Measurements from ENCODE around the gene PTPRG.

Gene PTPRG

GRCh38 chr3:61884794-61885193 lies 323.4 kb downstream of the PTPRG start:
- H3K9me3 Mint-ChIP-seq = no peaks in the 10 kb centered on the region
- no peaks in the 10 kb centered on the region for H3K4me1 Mint-ChIP-seq
- H3K4me3 Mint-ChIP-seq = no peak overlapping the region
- no peak for ATAC-seq
- no peaks in the 10 kb centered on the region for H3K27me3 Mint-ChIP-seq
- H3K36me3 Mint-ChIP-seq = no peaks in the 10 kb centered on the region
- H3K27ac Mint-ChIP-seq = no peak overlapping the region

GRCh38 chr3:61885414-61885813 lies 324.0 kb downstream of the PTPRG start:
- H3K9me3 Mint-ChIP-seq = no peaks in the 10 kb centered on the region
- H3K27me3 Mint-ChIP-seq = no peaks in the 10 kb centered on the region
- H3K4me1 Mint-ChIP-seq = no peaks in the 10 kb centered on the region
- no peak overlapping the region for H3K4me3 Mint-ChIP-seq
- no peak overlapping the region for H3K27ac Mint-ChIP-seq
- no peak for ATAC-seq
- no peaks in the 10 kb centered on the region for H3K36me3 Mint-ChIP-seq

- H3K9me3 Mint-ChIP-seq = no peaks in the 10 kb centered on the region
- no peak for ATAC-seq
- no peak overlapping the region for H3K4me3 Mint-ChIP-seq
- no peak overlapping the region for H3K27ac Mint-ChIP-seq
- H3K27me3 Mint-ChIP-seq = no peaks in the 10 kb centered on the region
- H3K36me3 Mint-ChIP-seq = no peaks in the 10 kb centered on the region
- no peaks in the 10 kb centered on the region for H3K4me1 Mint-ChIP-seq
Observed at GRCh38 chr3:61887206-61887605, 325.8 kb downstream of the PTPRG start.

GRCh38 chr3:61889259-61889658 lies 327.9 kb downstream of the PTPRG start:
- no peaks in the 10 kb centered on the region for H3K27me3 Mint-ChIP-seq
- no peak overlapping the region for H3K27ac Mint-ChIP-seq
- H3K9me3 Mint-ChIP-seq = no peaks in the 10 kb centered on the region
- no peak for ATAC-seq
- H3K36me3 Mint-ChIP-seq = no peaks in the 10 kb centered on the region
- H3K4me3 Mint-ChIP-seq = no peak overlapping the region
- no peaks in the 10 kb centered on the region for H3K4me1 Mint-ChIP-seq

- no peak for ATAC-seq
Observed at GRCh38 chr3:61890167-61890566, 328.8 kb downstream of the PTPRG start.

GRCh38 chr3:61890586-61890985 lies 329.2 kb downstream of the PTPRG start:
- no peak for ATAC-seq
- Mint-ChIP-seq H3K4me3 (no peak overlapping the region), H3K27me3 (no peaks in the 10 kb centered on the region), H3K9me3 (no peaks in the 10 kb centered on the region), H3K4me1 (peaks cover 10% of the 10 kb centered on the region), H3K36me3 (no peaks in the 10 kb centered on the region), H3K27ac (no peak overlapping the region)

More at GRCh38 chr3:61890167-61890566, 328.8 kb downstream of the PTPRG start:
- H3K9me3 Mint-ChIP-seq = no peaks in the 10 kb centered on the region
- peaks cover 6% of the 10 kb centered on the region for H3K4me1 Mint-ChIP-seq
- H3K27me3 Mint-ChIP-seq = no peaks in the 10 kb centered on the region
- H3K36me3 Mint-ChIP-seq = no peaks in the 10 kb centered on the region
- H3K4me3 Mint-ChIP-seq = no peak overlapping the region
- H3K27ac Mint-ChIP-seq = no peak overlapping the region

GRCh38 chr3:61892891-61893290 lies 331.5 kb downstream of the PTPRG start:
- H3K27ac Mint-ChIP-seq = no peak overlapping the region
- no peak overlapping the region for H3K4me3 Mint-ChIP-seq
- H3K36me3 Mint-ChIP-seq = no peaks in the 10 kb centered on the region
- ATAC-seq = no peak
- H3K27me3 Mint-ChIP-seq = no peaks in the 10 kb centered on the region
- H3K9me3 Mint-ChIP-seq = no peaks in the 10 kb centered on the region
- peaks cover 12% of the 10 kb centered on the region for H3K4me1 Mint-ChIP-seq

- ATAC-seq = no peak
- Mint-ChIP-seq H3K9me3 (no peaks in the 10 kb centered on the region), H3K27ac (no peak overlapping the region), H3K4me1 (peaks cover 19% of the 10 kb centered on the region), H3K4me3 (no peak overlapping the region), H3K27me3 (no peaks in the 10 kb centered on the region), H3K36me3 (no peaks in the 10 kb centered on the region)
Observed at GRCh38 chr3:61893840-61894566, 332.6 kb downstream of the PTPRG start.

GRCh38 chr3:61894988-61895935 lies 333.9 kb downstream of the PTPRG start:
- Mint-ChIP-seq H3K4me3 (no peak overlapping the region), H3K4me1 (peaks cover 19% of the 10 kb centered on the region), H3K27ac (peak overlapping the region; percentile 72), H3K9me3 (no peaks in the 10 kb centered on the region), H3K27me3 (no peaks in the 10 kb centered on the region), H3K36me3 (no peaks in the 10 kb centered on the region)
- peak; percentile 93 for ATAC-seq

GRCh38 chr3:61896251-61896650 lies 334.9 kb downstream of the PTPRG start:
- no peaks in the 10 kb centered on the region for H3K27me3 Mint-ChIP-seq
- peaks cover 19% of the 10 kb centered on the region for H3K4me1 Mint-ChIP-seq
- H3K4me3 Mint-ChIP-seq = no peak overlapping the region
- no peaks in the 10 kb centered on the region for H3K36me3 Mint-ChIP-seq
- no peaks in the 10 kb centered on the region for H3K9me3 Mint-ChIP-seq
- ATAC-seq = no peak
- H3K27ac Mint-ChIP-seq = no peak overlapping the region

- H3K4me1 Mint-ChIP-seq = peaks cover 19% of the 10 kb centered on the region
- H3K9me3 Mint-ChIP-seq = no peaks in the 10 kb centered on the region
- peak overlapping the region; percentile 46 for H3K27ac Mint-ChIP-seq
- ATAC-seq = peak; percentile 55
- no peaks in the 10 kb centered on the region for H3K36me3 Mint-ChIP-seq
- H3K27me3 Mint-ChIP-seq = no peaks in the 10 kb centered on the region
- no peak overlapping the region for H3K4me3 Mint-ChIP-seq
Observed at GRCh38 chr3:61897848-61898247, 336.5 kb downstream of the PTPRG start.

GRCh38 chr3:61899700-61900462 lies 338.5 kb downstream of the PTPRG start:
- Mint-ChIP-seq H3K27me3 (no peaks in the 10 kb centered on the region), H3K27ac (no peak overlapping the region), H3K4me3 (no peak overlapping the region), H3K4me1 (peaks cover 16% of the 10 kb centered on the region), H3K36me3 (no peaks in the 10 kb centered on the region), H3K9me3 (no peaks in the 10 kb centered on the region)
- ATAC-seq = no peak

GRCh38 chr3:61901496-61901895 lies 340.1 kb downstream of the PTPRG start:
- H3K27ac Mint-ChIP-seq = no peak overlapping the region
- no peak overlapping the region for H3K4me3 Mint-ChIP-seq
- H3K36me3 Mint-ChIP-seq = no peaks in the 10 kb centered on the region
- no peaks in the 10 kb centered on the region for H3K9me3 Mint-ChIP-seq
- no peaks in the 10 kb centered on the region for H3K27me3 Mint-ChIP-seq
- peaks cover 9% of the 10 kb centered on the region for H3K4me1 Mint-ChIP-seq
- ATAC-seq = no peak

- Mint-ChIP-seq H3K9me3 (no peaks in the 10 kb centered on the region), H3K27me3 (no peaks in the 10 kb centered on the region), H3K27ac (no peak overlapping the region), H3K36me3 (no peaks in the 10 kb centered on the region), H3K4me3 (no peak overlapping the region), H3K4me1 (peaks cover 9% of the 10 kb centered on the region)
- no peak for ATAC-seq
Observed at GRCh38 chr3:61901986-61902385, 340.6 kb downstream of the PTPRG start.

GRCh38 chr3:61903074-61903473 lies 341.7 kb downstream of the PTPRG start:
- no peak overlapping the region for H3K27ac Mint-ChIP-seq
- peaks cover 5% of the 10 kb centered on the region for H3K4me1 Mint-ChIP-seq
- H3K9me3 Mint-ChIP-seq = no peaks in the 10 kb centered on the region
- H3K36me3 Mint-ChIP-seq = no peaks in the 10 kb centered on the region
- no peaks in the 10 kb centered on the region for H3K27me3 Mint-ChIP-seq
- no peak overlapping the region for H3K4me3 Mint-ChIP-seq
- ATAC-seq = no peak
